ENCODE data around the gene EMSY.
"Not testable (repeated sequence)": the region's sequence is repeated elsewhere in the genome, so short reads cannot be mapped to it uniquely, and the experiment has no call there.

- TF ChIP-seq POLR2A, CTCF (IDR thresholded peaks at IDR 0.05): not testable (repeated sequence)
Measured at GRCh38 chr11:76582471-76582870, 137.7 kb downstream of the EMSY start.

Measured in thyroid gland (tissue), 4 donors.